Measurements from ENCODE around the gene CAB39. TPM values are rescaled to one million over a fixed set of nuclear protein-coding genes. Genes with fewer than 3 reads are reported as not detected.
A peak's percentile ranks its signal among the peaks of the same experiment; 100 is the strongest.

Gene CAB39
- total RNA-seq, 1 donor from 2014 or later = 62.9 TPM

DNA sequence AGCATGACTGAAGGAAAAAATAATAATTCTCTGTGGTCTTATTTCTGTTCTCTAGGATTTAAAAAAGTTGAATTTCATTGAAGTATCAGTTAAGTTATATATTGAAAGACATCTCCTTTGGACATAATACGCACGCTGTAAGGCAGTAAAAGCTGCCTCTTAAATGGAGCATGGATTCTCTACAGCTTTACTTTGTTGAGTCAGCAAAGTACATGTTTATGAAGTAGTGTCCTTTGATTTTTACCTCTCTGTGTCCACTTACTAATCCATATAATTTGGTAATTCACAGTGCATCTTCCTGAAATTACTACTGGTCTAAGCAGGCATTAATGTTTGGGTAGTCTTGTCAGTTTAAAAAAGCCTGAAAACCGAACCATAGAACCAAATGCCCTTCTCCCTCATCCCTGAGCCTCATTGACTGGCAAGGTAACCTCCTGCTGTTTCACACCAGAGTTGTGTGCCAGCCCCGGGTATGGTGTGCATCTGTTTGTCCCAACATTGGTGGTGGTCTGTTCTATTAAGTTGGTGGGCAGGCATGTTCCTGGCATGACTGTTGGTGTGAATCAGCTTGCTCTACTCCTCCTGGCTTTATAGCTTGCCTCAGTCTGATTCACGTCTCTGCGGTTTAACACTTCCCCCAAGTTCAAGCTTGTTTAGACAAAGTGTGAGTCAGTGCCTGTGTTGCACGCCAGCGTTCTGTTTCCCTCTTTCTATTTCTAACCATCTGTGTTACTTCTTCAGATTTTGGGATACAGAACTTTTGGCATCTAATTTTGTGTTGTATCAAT is 81.1 kb downstream of the CAB39 start:
- peaks cover 0 to 13% of the 10 kb centered on the region in 2 donors for H3K36me3 ChIP-seq
- no peaks in the 10 kb centered on the region for H3K27me3 ChIP-seq
- H3K9me3 ChIP-seq = peaks cover 3 to 8% of the 10 kb centered on the region in 2 donors
- peak overlapping the region; percentile 71 to 89 for H3K27ac ChIP-seq
- TF ChIP-seq, protein P1, sequence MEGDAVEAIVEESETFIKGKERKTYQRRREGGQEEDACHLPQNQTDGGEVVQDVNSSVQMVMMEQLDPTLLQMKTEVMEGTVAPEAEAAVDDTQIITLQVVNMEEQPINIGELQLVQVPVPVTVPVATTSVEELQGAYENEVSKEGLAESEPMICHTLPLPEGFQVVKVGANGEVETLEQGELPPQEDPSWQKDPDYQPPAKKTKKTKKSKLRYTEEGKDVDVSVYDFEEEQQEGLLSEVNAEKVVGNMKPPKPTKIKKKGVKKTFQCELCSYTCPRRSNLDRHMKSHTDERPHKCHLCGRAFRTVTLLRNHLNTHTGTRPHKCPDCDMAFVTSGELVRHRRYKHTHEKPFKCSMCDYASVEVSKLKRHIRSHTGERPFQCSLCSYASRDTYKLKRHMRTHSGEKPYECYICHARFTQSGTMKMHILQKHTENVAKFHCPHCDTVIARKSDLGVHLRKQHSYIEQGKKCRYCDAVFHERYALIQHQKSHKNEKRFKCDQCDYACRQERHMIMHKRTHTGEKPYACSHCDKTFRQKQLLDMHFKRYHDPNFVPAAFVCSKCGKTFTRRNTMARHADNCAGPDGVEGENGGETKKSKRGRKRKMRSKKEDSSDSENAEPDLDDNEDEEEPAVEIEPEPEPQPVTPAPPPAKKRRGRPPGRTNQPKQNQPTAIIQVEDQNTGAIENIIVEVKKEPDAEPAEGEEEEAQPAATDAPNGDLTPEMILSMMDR (IDR thresholded peaks at IDR 0.05) = no peak
- intact Hi-C loops (cut with DNase I) = loop anchor here (1.0 to 5.0 kb wide), 3 partner anchors 19 to 80 kb away; no protein-coding TSS in a partner anchor
- H3K4me3 ChIP-seq = no peak overlapping the region
- peaks cover 14 to 28% of the 10 kb centered on the region in 2 donors for H3K4me1 ChIP-seq
- peak; percentile 73 to 92 for DNase-seq (ENCODE audit: low spot score in 2 of 2)

DNA sequence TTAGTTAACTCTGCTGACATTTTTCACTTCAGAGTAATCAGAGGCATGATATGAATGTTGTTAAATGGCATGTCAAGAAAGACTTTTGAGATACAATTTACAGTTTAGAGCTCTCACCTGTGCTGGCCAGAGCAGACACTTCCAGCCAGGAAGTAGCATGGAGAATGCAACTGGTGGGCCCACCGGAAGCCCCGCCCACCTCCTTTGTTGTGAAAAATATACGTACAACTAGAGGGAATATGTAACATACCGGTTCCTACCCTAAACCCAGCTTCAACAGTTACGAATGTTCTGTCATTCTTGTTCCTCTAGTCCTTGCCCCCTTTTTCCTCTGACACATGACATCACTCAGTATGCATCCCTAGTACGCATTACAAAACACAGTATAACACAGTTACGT is 81.9 kb downstream of the CAB39 start:
- no peaks in the 10 kb centered on the region for H3K27me3 ChIP-seq
- TF ChIP-seq, protein P1 (IDR thresholded peaks at IDR 0.05) = no peak
- peak overlapping the region in 1 of 2 donors; percentile 5 for H3K4me3 ChIP-seq
- peaks cover 14 to 28% of the 10 kb centered on the region in 2 donors for H3K4me1 ChIP-seq
- peaks cover 0 to 13% of the 10 kb centered on the region in 2 donors for H3K36me3 ChIP-seq
- intact Hi-C loops (cut with DNase I) = loop anchor here (1.0 to 5.0 kb wide), 3 partner anchors 20 to 81 kb away; no protein-coding TSS in a partner anchor
- DNase-seq (ENCODE audit: low spot score in 2 of 2) = no peak
- peaks cover 0 to under 1% of the 10 kb centered on the region in 2 donors for H3K9me3 ChIP-seq
- H3K27ac ChIP-seq = peak overlapping the region; percentile 71 to 89

DNA sequence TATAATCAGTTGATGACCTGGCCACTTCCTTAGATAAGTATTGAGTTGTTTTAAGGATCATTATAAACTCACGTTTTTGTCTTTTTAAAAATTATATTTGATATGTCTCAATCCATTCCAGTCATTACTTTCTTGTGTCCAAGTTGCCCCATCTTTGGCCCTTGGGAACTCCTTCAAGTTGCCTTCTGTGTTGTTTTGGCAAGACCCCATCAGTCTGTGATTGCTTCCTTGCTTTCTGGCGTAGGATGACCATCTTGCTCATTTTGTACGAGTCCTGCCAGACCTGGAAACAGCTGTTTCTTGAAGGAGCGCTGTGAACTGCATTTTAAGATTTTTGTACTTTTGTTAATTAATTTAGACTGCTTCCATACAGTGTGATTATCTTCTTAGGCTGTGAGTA is 83.2 kb downstream of the CAB39 start:
- Histone ChIP-seq H3K4me3 (no peak overlapping the region), H3K27me3 (no peaks in the 10 kb centered on the region), H3K27ac (peak overlapping the region; percentile 53 to 71), H3K9me3 (no peaks in the 10 kb centered on the region), H3K4me1 (peaks cover 14 to 28% of the 10 kb centered on the region in 2 donors), H3K36me3 (peaks cover 11 to 18% of the 10 kb centered on the region in 2 donors)
- DNase-seq (ENCODE audit: low spot score in 2 of 2) = no peak
- TF ChIP-seq, protein P1 (IDR thresholded peaks at IDR 0.05) = no peak
- intact Hi-C loops (cut with DNase I) = loop anchor here (2.0 kb wide), 1 partner anchor 21 kb away; no protein-coding TSS in a partner anchor

GRCh38 chr2:230796280-230796862 is 83.7 kb downstream of the CAB39 start:
- Histone ChIP-seq H3K9me3 (no peaks in the 10 kb centered on the region), H3K4me3 (no peak overlapping the region), H3K4me1 (peaks cover 14 to 28% of the 10 kb centered on the region in 2 donors), H3K27me3 (no peaks in the 10 kb centered on the region), H3K27ac (peak overlapping the region; percentile 34 to 53), H3K36me3 (peaks cover 15 to 20% of the 10 kb centered on the region in 2 donors)
- intact Hi-C loops (cut with DNase I) = no loop called here
- no peak for DNase-seq (ENCODE audit: low spot score in 2 of 2)
- TF ChIP-seq, protein P1 (IDR thresholded peaks at IDR 0.05) = no peak

- peaks cover 14 to 28% of the 10 kb centered on the region in 2 donors for H3K4me1 ChIP-seq
- DNase-seq (ENCODE audit: low spot score in 2 of 2) = peak in 1 of 2 donors; percentile 16
- no peak overlapping the region for H3K4me3 ChIP-seq
- intact Hi-C loops (cut with DNase I) = loop anchor here (1.0 kb wide), 1 partner anchor 85 kb away; no protein-coding TSS in a partner anchor
- H3K27me3 ChIP-seq = no peaks in the 10 kb centered on the region
- peak overlapping the region in 1 of 2 donors; percentile 14 for H3K27ac ChIP-seq
- H3K9me3 ChIP-seq = no peaks in the 10 kb centered on the region
- peaks cover 15 to 18% of the 10 kb centered on the region in 2 donors for H3K36me3 ChIP-seq
- TF ChIP-seq, protein P1 (IDR thresholded peaks at IDR 0.05) = no peak
Observed at GRCh38 chr2:230797515-230798495, 85.2 kb downstream of the CAB39 start.

All from ascending aorta (tissue), 2 donors.